HepG2 (cell line): Measurements from ENCODE around the gene ACSL5. TPM values are rescaled to one million over a fixed set of nuclear protein-coding genes. Genes with fewer than 3 reads are reported as not detected.

Experiments
- DNMT3B ChIP-seq: conservative IDR thresholded peaks from 2 replicates; pipeline ENCODE4 v1.6.1; 2016; ENCODE audit warnings: missing biosample characterization, control low read depth
- NCOR1 ChIP-seq: fragments of 200-600 bp; sonication (generic); IDR thresholded peaks from 2 replicates; pipeline ENCODE4 v1.7.0; 2017; ENCODE audit warnings: antibody characterized with exemption, low read length, borderline replicate concordance
- NR3C1 ChIP-seq: sonication (generic); formaldehyde crosslinking; IDR thresholded peaks from 2 replicates; pipeline ENCODE4 v1.4.0; 2020; ENCODE audit warnings: missing genetic modification reagents
- SALL2 ChIP-seq: sonication (generic); formaldehyde crosslinking; IDR thresholded peaks from 2 replicates; pipeline ENCODE4 v1.8.1; 2023; ENCODE audit warnings: mild to moderate bottlenecking, missing genetic modification reagents, inconsistent platforms
- TCF12 ChIP-seq, 2 experiments: fragments of 450-650 bp in 1 of 2; sonication (generic) in 1 of 2; formaldehyde crosslinking in 1 of 2; IDR thresholded peaks; 2 replicates each; pipeline versions ENCODE4 v1.6.1 to v1.8.0; 2017 to 2022; ENCODE audit warnings: antibody characterized with exemption in 1 of 2, mild to moderate bottlenecking in 1 of 2, missing genetic modification reagents in 1 of 2, moderate library complexity in 1 of 2
- ZBTB7B ChIP-seq: sonication (generic); formaldehyde crosslinking; IDR thresholded peaks from 2 replicates; pipeline ENCODE4 v1.4.0; 2020; ENCODE audit warnings: missing genetic modification reagents
- ZFX ChIP-seq: sonication (generic); formaldehyde crosslinking; IDR thresholded peaks from 2 replicates; pipeline ENCODE4 v1.4.0; 2020; ENCODE audit warnings: mild to moderate bottlenecking, low read depth, missing genetic modification reagents, moderate library complexity
- ZKSCAN5 ChIP-seq: sonication (generic); formaldehyde crosslinking; IDR thresholded peaks from 2 replicates; pipeline ENCODE4 v1.5.1; 2020; ENCODE audit warnings: mild to moderate bottlenecking, missing genetic modification reagents
- ZNF569 ChIP-seq: sonication (generic); formaldehyde crosslinking; IDR thresholded peaks from 2 replicates; pipeline ENCODE4 v1.5.0; 2020; ENCODE audit warnings: mild to moderate bottlenecking, missing genetic modification reagents, moderate library complexity, borderline replicate concordance
- polyA plus RNA-seq, 8 experiments: library from polyadenylated mRNA; depleted of rRNA in 3 of 8; stranded (reverse) in 7 of 8; unstranded in 1 of 8; fragments of >200 nt; fragmentation: Illumina TruSeq in 4 of 8; extraction: Trizol in 4 of 8; gene quantifications; 2 replicates each; pipeline versions ENCODE4 v1.2.1 to v1.2.3, GENCODE V29; 2011 to 2016; ENCODE audit warnings: low read depth in 4 of 8, missing spikeins in 1 of 8, mixed read lengths in 1 of 8; ENCODE audit not compliant: insufficient read depth in 1 of 8
- total RNA-seq, 5 experiments: library from RNA; depleted of rRNA; stranded (reverse); fragments of >200 nt; fragmentation: Illumina TruSeq; extraction: Trizol; gene quantifications; 2 replicates each; pipeline ENCODE4 v1.2.3, GENCODE V29; 2016; ENCODE audit warnings: low read depth in 1 of 5
- TF ChIP-seq, protein P1 (sequence below), 2 experiments: sonication (generic) in 1 of 2; formaldehyde crosslinking in 1 of 2; IDR thresholded peaks; 2 replicates each; pipeline versions ENCODE4 v1.6.1 to v1.9.0; 2014 to 2022; ENCODE audit warnings: antibody characterized with exemption in 1 of 2, borderline replicate concordance in 1 of 2, inconsistent platforms in 1 of 2, low read depth in 1 of 2, missing genetic modification reagents in 1 of 2
- TF ChIP-seq, protein P2 (sequence below): fragments of 450-650 bp; IDR thresholded peaks from 2 replicates; pipeline ENCODE4 v1.6.1; 2017; ENCODE audit warnings: mild to moderate bottlenecking
- TF ChIP-seq, protein P3 (sequence below): sonication (generic); formaldehyde crosslinking; IDR thresholded peaks from 2 replicates; pipeline ENCODE4 v1.4.0; 2020; ENCODE audit warnings: mild to moderate bottlenecking, missing genetic modification reagents
- TF ChIP-seq, protein P4 (sequence below): IDR thresholded peaks from 2 replicates; pipeline ENCODE4 v1.6.1; 2012; ENCODE audit warnings: inconsistent platforms
- TF ChIP-seq, protein P5 (sequence below): IDR thresholded peaks from 2 replicates; pipeline ENCODE4 v1.6.1; 2018; ENCODE audit warnings: missing genetic modification reagents, mild to moderate bottlenecking, missing compliant biosample characterization
- TF ChIP-seq, protein P6 (sequence below): sonication (generic); formaldehyde crosslinking; IDR thresholded peaks from 2 replicates; pipeline ENCODE4 v1.4.0; 2020; ENCODE audit warnings: mild to moderate bottlenecking, missing genetic modification reagents

ACSL5 gene
- total and polyA plus RNA-seq, 2 of the 13 experiments (the other 11 are each of a cell fraction or from before 2014, with no cell fraction given) = 56.4 to 82.5 TPM

DNA sequence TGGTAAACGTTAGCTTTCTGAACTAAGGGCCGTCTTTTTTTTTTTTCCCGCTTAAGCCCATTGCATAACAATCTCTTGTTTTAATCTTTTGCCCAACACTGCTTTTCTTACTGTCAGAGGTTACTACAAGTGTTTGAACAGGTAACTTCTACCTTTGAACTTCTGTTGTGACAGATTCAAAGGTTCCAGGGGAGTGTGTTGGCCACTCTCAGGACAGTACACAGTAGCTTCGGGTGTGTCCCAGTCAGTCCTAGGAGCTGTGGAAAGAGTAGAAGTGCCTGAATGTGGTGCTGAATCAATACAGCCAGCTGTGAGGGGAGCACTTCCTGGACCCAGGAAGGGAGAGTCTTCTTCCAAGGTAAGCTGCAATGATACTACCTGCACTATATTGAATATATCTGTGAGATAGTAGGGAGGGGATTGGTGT lies at the start of gene ACSL5 (continued):
- TF ChIP-seq, protein P1, sequence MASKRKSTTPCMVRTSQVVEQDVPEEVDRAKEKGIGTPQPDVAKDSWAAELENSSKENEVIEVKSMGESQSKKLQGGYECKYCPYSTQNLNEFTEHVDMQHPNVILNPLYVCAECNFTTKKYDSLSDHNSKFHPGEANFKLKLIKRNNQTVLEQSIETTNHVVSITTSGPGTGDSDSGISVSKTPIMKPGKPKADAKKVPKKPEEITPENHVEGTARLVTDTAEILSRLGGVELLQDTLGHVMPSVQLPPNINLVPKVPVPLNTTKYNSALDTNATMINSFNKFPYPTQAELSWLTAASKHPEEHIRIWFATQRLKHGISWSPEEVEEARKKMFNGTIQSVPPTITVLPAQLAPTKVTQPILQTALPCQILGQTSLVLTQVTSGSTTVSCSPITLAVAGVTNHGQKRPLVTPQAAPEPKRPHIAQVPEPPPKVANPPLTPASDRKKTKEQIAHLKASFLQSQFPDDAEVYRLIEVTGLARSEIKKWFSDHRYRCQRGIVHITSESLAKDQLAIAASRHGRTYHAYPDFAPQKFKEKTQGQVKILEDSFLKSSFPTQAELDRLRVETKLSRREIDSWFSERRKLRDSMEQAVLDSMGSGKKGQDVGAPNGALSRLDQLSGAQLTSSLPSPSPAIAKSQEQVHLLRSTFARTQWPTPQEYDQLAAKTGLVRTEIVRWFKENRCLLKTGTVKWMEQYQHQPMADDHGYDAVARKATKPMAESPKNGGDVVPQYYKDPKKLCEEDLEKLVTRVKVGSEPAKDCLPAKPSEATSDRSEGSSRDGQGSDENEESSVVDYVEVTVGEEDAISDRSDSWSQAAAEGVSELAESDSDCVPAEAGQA (IDR thresholded peaks at IDR 0.05; ENCODE audit: low read depth) = peak; percentile 52; the same call in 1 of the 2 replicates
- TF ChIP-seq, protein P1 (CRISPR knock-in tag; IDR thresholded peaks at IDR 0.05; ENCODE audit: borderline replicate concordance) = no peak
- TF ChIP-seq, protein P2, sequence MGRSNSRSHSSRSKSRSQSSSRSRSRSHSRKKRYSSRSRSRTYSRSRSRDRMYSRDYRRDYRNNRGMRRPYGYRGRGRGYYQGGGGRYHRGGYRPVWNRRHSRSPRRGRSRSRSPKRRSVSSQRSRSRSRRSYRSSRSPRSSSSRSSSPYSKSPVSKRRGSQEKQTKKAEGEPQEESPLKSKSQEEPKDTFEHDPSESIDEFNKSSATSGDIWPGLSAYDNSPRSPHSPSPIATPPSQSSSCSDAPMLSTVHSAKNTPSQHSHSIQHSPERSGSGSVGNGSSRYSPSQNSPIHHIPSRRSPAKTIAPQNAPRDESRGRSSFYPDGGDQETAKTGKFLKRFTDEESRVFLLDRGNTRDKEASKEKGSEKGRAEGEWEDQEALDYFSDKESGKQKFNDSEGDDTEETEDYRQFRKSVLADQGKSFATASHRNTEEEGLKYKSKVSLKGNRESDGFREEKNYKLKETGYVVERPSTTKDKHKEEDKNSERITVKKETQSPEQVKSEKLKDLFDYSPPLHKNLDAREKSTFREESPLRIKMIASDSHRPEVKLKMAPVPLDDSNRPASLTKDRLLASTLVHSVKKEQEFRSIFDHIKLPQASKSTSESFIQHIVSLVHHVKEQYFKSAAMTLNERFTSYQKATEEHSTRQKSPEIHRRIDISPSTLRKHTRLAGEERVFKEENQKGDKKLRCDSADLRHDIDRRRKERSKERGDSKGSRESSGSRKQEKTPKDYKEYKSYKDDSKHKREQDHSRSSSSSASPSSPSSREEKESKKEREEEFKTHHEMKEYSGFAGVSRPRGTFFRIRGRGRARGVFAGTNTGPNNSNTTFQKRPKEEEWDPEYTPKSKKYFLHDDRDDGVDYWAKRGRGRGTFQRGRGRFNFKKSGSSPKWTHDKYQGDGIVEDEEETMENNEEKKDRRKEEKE = no peak
- peak; percentile 88; the same call in 1 of the 2 replicates for TF ChIP-seq NCOR1
- TF ChIP-seq, protein P3, sequence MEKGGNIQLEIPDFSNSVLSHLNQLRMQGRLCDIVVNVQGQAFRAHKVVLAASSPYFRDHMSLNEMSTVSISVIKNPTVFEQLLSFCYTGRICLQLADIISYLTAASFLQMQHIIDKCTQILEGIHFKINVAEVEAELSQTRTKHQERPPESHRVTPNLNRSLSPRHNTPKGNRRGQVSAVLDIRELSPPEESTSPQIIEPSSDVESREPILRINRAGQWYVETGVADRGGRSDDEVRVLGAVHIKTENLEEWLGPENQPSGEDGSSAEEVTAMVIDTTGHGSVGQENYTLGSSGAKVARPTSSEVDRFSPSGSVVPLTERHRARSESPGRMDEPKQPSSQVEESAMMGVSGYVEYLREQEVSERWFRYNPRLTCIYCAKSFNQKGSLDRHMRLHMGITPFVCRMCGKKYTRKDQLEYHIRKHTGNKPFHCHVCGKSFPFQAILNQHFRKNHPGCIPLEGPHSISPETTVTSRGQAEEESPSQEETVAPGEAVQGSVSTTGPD = no peak
- TF ChIP-seq, protein P4, sequence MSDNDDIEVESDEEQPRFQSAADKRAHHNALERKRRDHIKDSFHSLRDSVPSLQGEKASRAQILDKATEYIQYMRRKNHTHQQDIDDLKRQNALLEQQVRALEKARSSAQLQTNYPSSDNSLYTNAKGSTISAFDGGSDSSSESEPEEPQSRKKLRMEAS = peak; percentile 38; the same call in 1 of the 2 replicates
- TF ChIP-seq ZFX (CRISPR knock-in tag) = 0 out of 2 replicates have a peak, but pooled peaks have one; percentile 3
- TF ChIP-seq ZNF569 = no peak
- TF ChIP-seq DNMT3B = no peak; the same call in 1 of the 2 replicates
- TF ChIP-seq, protein P5, sequence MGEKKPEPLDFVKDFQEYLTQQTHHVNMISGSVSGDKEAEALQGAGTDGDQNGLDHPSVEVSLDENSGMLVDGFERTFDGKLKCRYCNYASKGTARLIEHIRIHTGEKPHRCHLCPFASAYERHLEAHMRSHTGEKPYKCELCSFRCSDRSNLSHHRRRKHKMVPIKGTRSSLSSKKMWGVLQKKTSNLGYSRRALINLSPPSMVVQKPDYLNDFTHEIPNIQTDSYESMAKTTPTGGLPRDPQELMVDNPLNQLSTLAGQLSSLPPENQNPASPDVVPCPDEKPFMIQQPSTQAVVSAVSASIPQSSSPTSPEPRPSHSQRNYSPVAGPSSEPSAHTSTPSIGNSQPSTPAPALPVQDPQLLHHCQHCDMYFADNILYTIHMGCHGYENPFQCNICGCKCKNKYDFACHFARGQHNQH (CRISPR knock-in tag) = peak; percentile 74; the same call in 1 of the 2 replicates
- TF ChIP-seq SALL2 (CRISPR knock-in tag) = no peak
- no peak for TF ChIP-seq TCF12 (IDR thresholded peaks at IDR 0.05)
- 0 out of 2 replicates have a peak, but pooled peaks have one; percentile 48 for TF ChIP-seq TCF12 (CRISPR knock-in tag; IDR thresholded peaks at IDR 0.05)
- TF ChIP-seq NR3C1 (CRISPR knock-in tag) = no peak
- TF ChIP-seq, protein P6, sequence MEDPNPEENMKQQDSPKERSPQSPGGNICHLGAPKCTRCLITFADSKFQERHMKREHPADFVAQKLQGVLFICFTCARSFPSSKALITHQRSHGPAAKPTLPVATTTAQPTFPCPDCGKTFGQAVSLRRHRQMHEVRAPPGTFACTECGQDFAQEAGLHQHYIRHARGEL (CRISPR knock-in tag) = no peak
- TF ChIP-seq ZBTB7B (CRISPR knock-in tag) = peak; percentile 76; the same call in 1 of the 2 replicates
- no peak for TF ChIP-seq ZKSCAN5 (CRISPR knock-in tag)
